ENCODE results near the gene OR52D1.

Gene OR52D1

GRCh38 chr11:5507933-5508305 lies 19.4 kb downstream of the OR52D1 start:
- in situ Hi-C loops (cut with HindIII; ENCODE audit: low sequenced_read_pairs), result no loop called here
- DNase-seq (ENCODE audit: low read depth, low spot score), result no peak
- H3K4me3 ChIP-seq (ENCODE audit: low read depth, low read length), result no peak overlapping the region
- TF ChIP-seq CTCF (IDR thresholded peaks at IDR 0.05; ENCODE audit: low read depth, low read length), result no peak

- in situ Hi-C loops (cut with HindIII; ENCODE audit: low sequenced_read_pairs), result no loop called here
- H3K4me3 ChIP-seq (ENCODE audit: low read depth, low read length), result no peak overlapping the region
- no peak for TF ChIP-seq CTCF (IDR thresholded peaks at IDR 0.05; ENCODE audit: low read depth, low read length)
- no peak for DNase-seq (ENCODE audit: low read depth, low spot score)
Measured at GRCh38 chr11:5508605-5509004, 20.1 kb downstream of the OR52D1 start.

- no peak for DNase-seq (ENCODE audit: low read depth, low spot score)
- TF ChIP-seq CTCF (IDR thresholded peaks at IDR 0.05; ENCODE audit: low read depth, low read length), result no peak
- H3K4me3 ChIP-seq (ENCODE audit: low read depth, low read length), result no peak within 1 kb of the TSS
- in situ Hi-C loops (cut with HindIII; ENCODE audit: low sequenced_read_pairs), result no loop called here
Measured at GRCh38 chr11:5509803-5510202, 21.3 kb downstream of the OR52D1 start, which contains the start of gene UBQLN3. Gene UBQLN3, minus strand, starts transcription at chr11:5509957. Its CDS starts 399 bp downstream, at chr11:5509558.

- in situ Hi-C loops (cut with HindIII; ENCODE audit: low sequenced_read_pairs), result no loop called here
- no peak overlapping the region for H3K4me3 ChIP-seq (ENCODE audit: low read depth, low read length)
- no peak for DNase-seq (ENCODE audit: low read depth, low spot score)
- TF ChIP-seq CTCF (IDR thresholded peaks at IDR 0.05; ENCODE audit: low read depth, low read length), result no peak
Measured at GRCh38 chr11:5514841-5515240, 26.4 kb downstream of the OR52D1 start.

- H3K4me3 ChIP-seq (ENCODE audit: low read depth, low read length), result no peak within 1 kb of the TSS
- DNase-seq (ENCODE audit: low read depth, low spot score), result no peak
- TF ChIP-seq CTCF (IDR thresholded peaks at IDR 0.05; ENCODE audit: low read depth, low read length), result no peak
- in situ Hi-C loops (cut with HindIII; ENCODE audit: low sequenced_read_pairs), result no loop called here
Measured at GRCh38 chr11:5516599-5516998, 28.1 kb downstream of the OR52D1 start, which contains the start of gene UBQLNL. Gene UBQLNL, minus strand, starts transcription at chr11:5516699. Its CDS starts 258 bp downstream, at chr11:5516441.

GRCh38 chr11:5521540-5521939 lies 33.1 kb downstream of the OR52D1 start:
- no peak for DNase-seq (ENCODE audit: low read depth, low spot score)
- no peak for TF ChIP-seq CTCF (IDR thresholded peaks at IDR 0.05; ENCODE audit: low read depth, low read length)
- in situ Hi-C loops (cut with HindIII; ENCODE audit: low sequenced_read_pairs), result no loop called here
- H3K4me3 ChIP-seq (ENCODE audit: low read depth, low read length), result no peak overlapping the region

GRCh38 chr11:5522308-5522707 lies 33.8 kb downstream of the OR52D1 start:
- no peak for TF ChIP-seq CTCF (IDR thresholded peaks at IDR 0.05; ENCODE audit: low read depth, low read length)
- no peak for DNase-seq (ENCODE audit: low read depth, low spot score)
- no peak overlapping the region for H3K4me3 ChIP-seq (ENCODE audit: low read depth, low read length)
- in situ Hi-C loops (cut with HindIII; ENCODE audit: low sequenced_read_pairs), result no loop called here

All from astrocyte of the spinal cord (primary cell).